ENCODE data around the gene IAH1.

IAH1 gene

GRCh38 chr2:9517118-9517782, 42.9 kb downstream of the IAH1 start:
- H3K4me1 ChIP-seq (ENCODE audit: low read length), result no peaks in the 10 kb centered on the region
- no peaks in the 10 kb centered on the region for H3K9me2 ChIP-seq (replicated peaks; ENCODE audit: insufficient read depth, low read length)
- H3K36me3 ChIP-seq (replicated peaks; ENCODE audit: insufficient read depth, low read length), result peaks cover 4% of the 10 kb centered on the region; the same call in 1 of the 2 replicates
- H3K9ac ChIP-seq (ENCODE audit: low read length), result no peak overlapping the region
- H3K4me2 ChIP-seq (ENCODE audit: low read depth, low read length), result no peak overlapping the region
- H3K27me3 ChIP-seq (replicated peaks; ENCODE audit: insufficient read depth, low read length), result no peaks in the 10 kb centered on the region
- TF ChIP-seq EZH2 (optimal IDR thresholded peaks at IDR 0.05; ENCODE audit: low read depth, low read length), result no peak
- no peak for TF ChIP-seq EZH2phosphoT487 (IDR thresholded peaks at IDR 0.05; ENCODE audit: low read length)
- TF ChIP-seq CTCF (IDR thresholded peaks at IDR 0.05; ENCODE audit: low read length), result no peak
- H3K79me2 ChIP-seq (ENCODE audit: low read length), result no peaks in the 10 kb centered on the region
- no peak overlapping the region for H2AFZ ChIP-seq (ENCODE audit: low read length)
- H3K9me3 ChIP-seq (replicated peaks; ENCODE audit: insufficient read depth, low read length), result no peaks in the 10 kb centered on the region
- H3F3A ChIP-seq (ENCODE audit: insufficient read depth, low read length), result no peaks in the 10 kb centered on the region
- H3K27ac ChIP-seq (ENCODE audit: low read length), result no peak overlapping the region
- no peaks in the 10 kb centered on the region for H4K20me1 ChIP-seq (ENCODE audit: insufficient read depth, low read length)
- no peak for DNase-seq
- no peak overlapping the region for H3K4me3 ChIP-seq (ENCODE audit: low read length)

- H3K4me2 ChIP-seq (ENCODE audit: low read depth, low read length), result no peak overlapping the region
- H3K36me3 ChIP-seq (replicated peaks; ENCODE audit: insufficient read depth, low read length), result peaks cover 4% of the 10 kb centered on the region; the same call in 1 of the 2 replicates
- H3K9me3 ChIP-seq (replicated peaks; ENCODE audit: insufficient read depth, low read length), result no peaks in the 10 kb centered on the region
- no peaks in the 10 kb centered on the region for H4K20me1 ChIP-seq (ENCODE audit: insufficient read depth, low read length)
- no peak overlapping the region for H3K9ac ChIP-seq (ENCODE audit: low read length)
- no peaks in the 10 kb centered on the region for H3F3A ChIP-seq (ENCODE audit: insufficient read depth, low read length)
- H3K27me3 ChIP-seq (replicated peaks; ENCODE audit: insufficient read depth, low read length), result no peaks in the 10 kb centered on the region
- no peaks in the 10 kb centered on the region for H3K4me1 ChIP-seq (ENCODE audit: low read length)
- no peaks in the 10 kb centered on the region for H3K9me2 ChIP-seq (replicated peaks; ENCODE audit: insufficient read depth, low read length)
- H3K4me3 ChIP-seq (ENCODE audit: low read length), result no peak overlapping the region
- TF ChIP-seq EZH2 (optimal IDR thresholded peaks at IDR 0.05; ENCODE audit: low read depth, low read length) (no peak), CTCF (IDR thresholded peaks at IDR 0.05; ENCODE audit: low read length) (no peak), EZH2phosphoT487 (IDR thresholded peaks at IDR 0.05; ENCODE audit: low read length) (no peak)
- no peak overlapping the region for H3K27ac ChIP-seq (ENCODE audit: low read length)
- DNase-seq, result no peak
- H3K79me2 ChIP-seq (ENCODE audit: low read length), result no peaks in the 10 kb centered on the region
- H2AFZ ChIP-seq (ENCODE audit: low read length), result no peak overlapping the region
Observed at GRCh38 chr2:9518163-9518562, 43.8 kb downstream of the IAH1 start.

GRCh38 chr2:9518780-9519179, 44.4 kb downstream of the IAH1 start:
- Histone ChIP-seq H3K4me2 (ENCODE audit: low read depth, low read length) (no peak overlapping the region), H3K4me1 (ENCODE audit: low read length) (no peaks in the 10 kb centered on the region), H3K27ac (ENCODE audit: low read length) (no peak overlapping the region), H3K27me3 (replicated peaks; ENCODE audit: insufficient read depth, low read length) (no peaks in the 10 kb centered on the region), H2AFZ (ENCODE audit: low read length) (no peak overlapping the region), H3K4me3 (ENCODE audit: low read length) (no peak overlapping the region), H3K9me2 (replicated peaks; ENCODE audit: insufficient read depth, low read length) (no peaks in the 10 kb centered on the region), H3K9ac (ENCODE audit: low read length) (no peak overlapping the region), H3K36me3 (replicated peaks; ENCODE audit: insufficient read depth, low read length) (peaks cover 4% of the 10 kb centered on the region; the same call in 1 of the 2 replicates), H3K79me2 (ENCODE audit: low read length) (no peaks in the 10 kb centered on the region), H3F3A (ENCODE audit: insufficient read depth, low read length) (no peaks in the 10 kb centered on the region), H3K9me3 (replicated peaks; ENCODE audit: insufficient read depth, low read length) (no peaks in the 10 kb centered on the region), H4K20me1 (ENCODE audit: insufficient read depth, low read length) (no peaks in the 10 kb centered on the region)
- DNase-seq, result no peak
- TF ChIP-seq EZH2 (optimal IDR thresholded peaks at IDR 0.05; ENCODE audit: low read depth, low read length), result no peak
- TF ChIP-seq EZH2phosphoT487 (IDR thresholded peaks at IDR 0.05; ENCODE audit: low read length), result no peak
- no peak for TF ChIP-seq CTCF (IDR thresholded peaks at IDR 0.05; ENCODE audit: low read length)

Data from MM.1S (cell line).